ENCODE measurements around the gene CNTNAP2.

DNA sequence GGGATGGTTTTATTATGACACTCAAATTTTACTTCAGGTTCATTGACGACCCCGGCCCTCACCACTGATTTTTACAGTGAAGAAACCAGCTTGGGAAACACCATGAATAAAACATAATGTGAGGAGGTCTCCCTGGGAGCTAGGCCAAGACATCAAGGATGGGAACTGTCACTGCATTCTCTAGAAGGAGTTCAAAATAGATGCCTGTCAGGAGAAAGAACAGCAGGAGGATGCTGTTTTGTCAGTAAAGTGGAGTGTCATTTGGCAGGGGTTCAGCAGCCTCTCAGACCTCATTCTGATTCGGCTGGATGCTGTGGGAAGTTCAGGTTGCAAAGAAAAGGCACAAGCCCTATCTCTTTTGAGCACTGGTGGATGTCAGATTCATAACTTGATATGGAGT lies 2113.7 kb downstream of the CNTNAP2 start:
- TF ChIP-seq POLR2A (IDR thresholded peaks at IDR 0.05) (no peak), POLR2AphosphoS5 (IDR thresholded peaks at IDR 0.05) (no peak)
- TF ChIP-seq, protein P1, sequence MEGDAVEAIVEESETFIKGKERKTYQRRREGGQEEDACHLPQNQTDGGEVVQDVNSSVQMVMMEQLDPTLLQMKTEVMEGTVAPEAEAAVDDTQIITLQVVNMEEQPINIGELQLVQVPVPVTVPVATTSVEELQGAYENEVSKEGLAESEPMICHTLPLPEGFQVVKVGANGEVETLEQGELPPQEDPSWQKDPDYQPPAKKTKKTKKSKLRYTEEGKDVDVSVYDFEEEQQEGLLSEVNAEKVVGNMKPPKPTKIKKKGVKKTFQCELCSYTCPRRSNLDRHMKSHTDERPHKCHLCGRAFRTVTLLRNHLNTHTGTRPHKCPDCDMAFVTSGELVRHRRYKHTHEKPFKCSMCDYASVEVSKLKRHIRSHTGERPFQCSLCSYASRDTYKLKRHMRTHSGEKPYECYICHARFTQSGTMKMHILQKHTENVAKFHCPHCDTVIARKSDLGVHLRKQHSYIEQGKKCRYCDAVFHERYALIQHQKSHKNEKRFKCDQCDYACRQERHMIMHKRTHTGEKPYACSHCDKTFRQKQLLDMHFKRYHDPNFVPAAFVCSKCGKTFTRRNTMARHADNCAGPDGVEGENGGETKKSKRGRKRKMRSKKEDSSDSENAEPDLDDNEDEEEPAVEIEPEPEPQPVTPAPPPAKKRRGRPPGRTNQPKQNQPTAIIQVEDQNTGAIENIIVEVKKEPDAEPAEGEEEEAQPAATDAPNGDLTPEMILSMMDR (IDR thresholded peaks at IDR 0.05): no peak

All from stomach (tissue), 4 donors.